HepG2 (cell line): ENCODE measurements around the gene ARL6. TPM values are rescaled to one million over a fixed set of nuclear protein-coding genes. Genes with fewer than 3 reads are reported as not detected.
A peak's percentile ranks its signal among the peaks of the same experiment; 100 is the strongest.

Experiments used
- ATAC-seq: fragments of 200-7000 bp; cut with Tn5 transposase; 3 replicates; pipeline ENCODE4 v1.9.1; 2020; ENCODE audit warnings: mild to moderate bottlenecking, moderate library complexity
- Bru-seq: library from RNA; stranded (reverse); fragments of 400-500 nt; gene quantifications from one replicate; lab custom pipeline; 2021; lab: Mats Ljungman, UMichigan
- BruChase-seq, 2 experiments: library from RNA; stranded (reverse); fragments of 400-500 nt; gene quantifications; one replicate each; lab custom pipeline; 2021; lab: Mats Ljungman, UMichigan
- BruUV-seq: library from RNA; stranded (reverse); fragments of 400-500 nt; replicated peaks from 2 replicates; lab custom pipeline; 2021; lab: Mats Ljungman, UMichigan
- CTCF ChIA-PET: fragments of 300-600 bp; formaldehyde crosslinking; extraction: SDS; loops from one replicate; lab custom pipeline; 2021; ENCODE audit warnings: low total read pairs, inconsistent platforms, low intra/inter-chr PET ratio; lab: Yijun Ruan, JAX
- POLR2A ChIA-PET: fragments of 350-600 bp; sonication (Branson Sonifier 250); formaldehyde crosslinking; loops from one replicate; lab custom pipeline; 2020; ENCODE audit warnings: antibody characterized with exemption, inconsistent platforms; lab: Yijun Ruan, JAX
- DNase-seq: peaks from one replicate; pipeline ENCODE4 v3.0.0-alpha.2; 2015; ENCODE audit warnings: low spot score
- FAIRE-seq: peaks from 3 replicates; lab custom pipeline; 2011; peaks lifted over from hg19 to GRCh38; lab: Jason Lieb, UNC
- H2AFZ ChIP-seq: one replicate; pipeline ENCODE4 v1.6.1; 2011; ENCODE audit warnings: low read length, inconsistent platforms
- H3K27ac ChIP-seq: fragments of 300-600 bp; 3 replicates; pipeline ENCODE4 v1.8.0; 2011; ENCODE audit warnings: mixed run types, mild to moderate bottlenecking, mixed read lengths, low read length, inconsistent platforms; ENCODE audit not compliant: insufficient read depth; ENCODE audit errors: extremely low read length
- H3K27me3 ChIP-seq, 2 experiments: fragments of 200-600 bp in 1 of 2; 2 replicates in 1 of 2; 3 replicates in 1 of 2; pipeline versions ENCODE4 v1.6.0 to v1.8.0; 2011; ENCODE audit warnings: low read length in 2 of 2, mild to moderate bottlenecking in 2 of 2, moderate library complexity in 2 of 2, inconsistent platforms in 1 of 2; ENCODE audit not compliant: insufficient read depth in 2 of 2, control insufficient read depth in 1 of 2
- H3K36me3 ChIP-seq, 2 experiments: fragments of 200-600 bp in 1 of 2; replicated peaks in 1 of 2; 2 replicates in 1 of 2; 3 replicates in 1 of 2; pipeline versions ENCODE4 v1.5.1 to v1.8.0; 2011; ENCODE audit warnings: low read length in 2 of 2, inconsistent platforms in 1 of 2; ENCODE audit not compliant: insufficient read depth in 2 of 2, control insufficient read depth in 1 of 2
- H3K4me1 ChIP-seq: 2 replicates; pipeline ENCODE4 v1.5.1; 2012; ENCODE audit warnings: low read length, inconsistent platforms; ENCODE audit not compliant: insufficient read depth
- H3K4me2 ChIP-seq: 2 replicates; pipeline ENCODE4 v1.6.0; 2011; ENCODE audit warnings: low read depth, low read length, inconsistent platforms
- H3K4me3 ChIP-seq, 3 experiments: fragments of 200-600 bp in 1 of 3; sonication (generic), shearing (Covaris generic) in 1 of 3; replicated peaks in 1 of 3; 2 replicates each; pipeline ENCODE4 v1.5.1; 2011 to 2016; ENCODE audit warnings: low read length in 3 of 3, inconsistent platforms in 2 of 3, low read depth in 2 of 3, mild to moderate bottlenecking in 2 of 3, control low read depth in 1 of 3, mixed read lengths in 1 of 3; ENCODE audit not compliant: insufficient read depth in 1 of 3
- H3K79me2 ChIP-seq: one replicate; pipeline ENCODE4 v1.6.1; 2011; ENCODE audit warnings: low read length, inconsistent platforms; ENCODE audit not compliant: insufficient read depth
- H3K9ac ChIP-seq: 2 replicates; pipeline ENCODE4 v1.6.0; 2011; ENCODE audit warnings: mild to moderate bottlenecking, low read depth, low read length, inconsistent platforms; ENCODE audit not compliant: insufficient read depth
- H3K9me3 ChIP-seq: 2 replicates; pipeline ENCODE4 v1.5.1; 2012; ENCODE audit warnings: mild to moderate bottlenecking, low read length
- H4K20me1 ChIP-seq: 2 replicates; pipeline ENCODE4 v1.6.0; 2011; ENCODE audit warnings: inconsistent platforms, mild to moderate bottlenecking, low read length, moderate library complexity; ENCODE audit not compliant: insufficient read depth
- ADNP ChIP-seq: sonication (generic); formaldehyde crosslinking; IDR thresholded peaks from 2 replicates; pipeline ENCODE4 v1.4.0; 2020; ENCODE audit warnings: missing genetic modification reagents
- HNRNPL ChIP-seq: fragments of 200-400 bp; formaldehyde crosslinking; IDR thresholded peaks from 2 replicates; pipeline ENCODE4 v1.6.1; 2017; ENCODE audit warnings: mild to moderate bottlenecking, low read depth, low read length
- NFRKB ChIP-seq: fragments of 450-650 bp; IDR thresholded peaks from 2 replicates; pipeline ENCODE4 v1.6.1; 2017
- RFX3 ChIP-seq: IDR thresholded peaks from 2 replicates; pipeline ENCODE4 v1.6.1; 2016; ENCODE audit warnings: missing biosample characterization, missing genetic modification reagents
- TARDBP ChIP-seq: sonication (generic); formaldehyde crosslinking; IDR thresholded peaks from 2 replicates; pipeline ENCODE4 v1.8.0; 2022; ENCODE audit warnings: mild to moderate bottlenecking, missing genetic modification reagents
- THAP11 ChIP-seq: IDR thresholded peaks from 2 replicates; pipeline ENCODE4 v1.6.1; 2016; ENCODE audit warnings: missing biosample characterization, missing genetic modification reagents
- ZBTB8A ChIP-seq: sonication (generic); formaldehyde crosslinking; IDR thresholded peaks from 2 replicates; pipeline ENCODE4 v1.4.0; 2020; ENCODE audit warnings: mild to moderate bottlenecking, low read depth, missing genetic modification reagents, borderline replicate concordance
- ZNF558 ChIP-seq: sonication (generic); formaldehyde crosslinking; IDR thresholded peaks from 2 replicates; pipeline ENCODE4 v1.9.0; 2022; ENCODE audit warnings: mild to moderate bottlenecking, missing genetic modification reagents, borderline replicate concordance
- ZNF574 ChIP-seq: sonication (generic); formaldehyde crosslinking; IDR thresholded peaks from 2 replicates; pipeline ENCODE4 v1.4.0; 2020; ENCODE audit warnings: missing genetic modification reagents
- ZNF788 ChIP-seq: sonication (generic); formaldehyde crosslinking; IDR thresholded peaks from 2 replicates; pipeline ENCODE4 v1.5.0; 2020; ENCODE audit warnings: mild to moderate bottlenecking, missing genetic modification reagents, borderline replicate concordance
- ZNF790 ChIP-seq: sonication (generic); formaldehyde crosslinking; IDR thresholded peaks from 2 replicates; pipeline ENCODE4 v1.8.0; 2022; ENCODE audit warnings: missing genetic modification reagents, mild to moderate bottlenecking, borderline replicate concordance
- ZNF883 ChIP-seq: sonication (generic); formaldehyde crosslinking; IDR thresholded peaks from 2 replicates; pipeline ENCODE4 v1.5.1; 2020; ENCODE audit warnings: mild to moderate bottlenecking, missing genetic modification reagents; ENCODE audit errors: not compliant biosample characterization
- WGBS: methylation state at CpG from one replicate; pipeline ENCODE4 v1.1.6; 2017; ENCODE audit warnings: low lambda C conversion rate; 5-methylcytosine and 5-hydroxymethylcytosine counted together
- in situ Hi-C: cut with HindIII; loops from 2 replicates; pipeline ENCODE4 v1.10.0; 2017; ENCODE audit warnings: low pct_unique_long_range_greater_than_20kb; ENCODE audit not compliant: extremely low pct_ligation_motif_present
- intact Hi-C: fragments of 100-400 bp; cut with micrococcal nuclease; formaldehyde crosslinking; loops from one replicate; pipeline ENCODE4 v1.10.0; 2022; ENCODE audit not compliant: unreplicated experiment
- long read RNA-seq, 2 experiments: library from RNA in 1 of 2; library from polyadenylated mRNA in 1 of 2; stranded (forward) in 1 of 2; unstranded in 1 of 2; transcript quantifications; one replicate each; pipeline ENCODE4 v2.0.0, GENCODE V29; 2019 to 2022
- polyA minus RNA-seq, 3 experiments: library from RNA; depleted of rRNA, polyadenylated mRNA; stranded (reverse); fragments of >200 nt; gene quantifications; 2 replicates each; pipeline ENCODE4 v1.2.3, GENCODE V29; 2011; ENCODE audit warnings: low replicate concordance in 1 of 3
- polyA plus RNA-seq, 8 experiments: library from polyadenylated mRNA; depleted of rRNA in 3 of 8; stranded (reverse) in 7 of 8; unstranded in 1 of 8; fragments of >200 nt; fragmentation: Illumina TruSeq in 4 of 8; extraction: Trizol in 4 of 8; gene quantifications; 2 replicates each; pipeline versions ENCODE4 v1.2.1 to v1.2.3, GENCODE V29; 2011 to 2016; ENCODE audit warnings: low read depth in 4 of 8, missing spikeins in 1 of 8, mixed read lengths in 1 of 8; ENCODE audit not compliant: insufficient read depth in 1 of 8
- total RNA-seq, 5 experiments: library from RNA; depleted of rRNA; stranded (reverse); fragments of >200 nt; fragmentation: Illumina TruSeq; extraction: Trizol; gene quantifications; 2 replicates each; pipeline ENCODE4 v1.2.3, GENCODE V29; 2016; ENCODE audit warnings: low read depth in 1 of 5
- TF ChIP-seq, protein P1 (sequence below): sonication (generic); formaldehyde crosslinking; IDR thresholded peaks from 2 replicates; pipeline ENCODE4 v1.5.1; 2020; ENCODE audit warnings: missing genetic modification reagents, mild to moderate bottlenecking, borderline replicate concordance

Gene ARL6
- total RNA-seq (2016; rRNA removed; fragmentation: Illumina TruSeq; extraction: Trizol) (3.7 and 6.2 TPM in 2 replicates), polyA plus RNA-seq (2011; rRNA removed) (0.98 and 1.3 TPM in 2 replicates), polyA minus RNA-seq (2011; rRNA and poly(A)+ RNA removed; ENCODE audit: low replicate concordance) (4.0 and 13.2 TPM in 2 replicates), Bru-seq, nascent RNA (percentile 40 among the genes with signal in this experiment), BruChase-seq, experiment 1, labeled RNA remaining after a 6-hour chase (percentile 40 among the genes with signal in this experiment), BruChase-seq, experiment 2, labeled RNA remaining after a 2-hour chase (percentile 39 among the genes with signal in this experiment)
- 1.7 and 2.3 TPM in 2 replicates for total RNA-seq (2016; cell fraction: cytosol; rRNA removed; fragmentation: Illumina TruSeq; extraction: Trizol; ENCODE audit: low read depth)
- total RNA-seq (2016; cell fraction: insoluble cytoplasmic fraction; rRNA removed; fragmentation: Illumina TruSeq; extraction: Trizol): 4.3 and 7.6 TPM in 2 replicates
- 2.4 and 3.1 TPM in 2 replicates for total RNA-seq (2016; cell fraction: membrane; rRNA removed; fragmentation: Illumina TruSeq; extraction: Trizol)
- total RNA-seq (2016; cell fraction: nucleus; rRNA removed; fragmentation: Illumina TruSeq; extraction: Trizol): 2.7 and 4.6 TPM in 2 replicates
- polyA plus RNA-seq (2011; cell fraction: cytosol; rRNA removed): 0.59 and 1.2 TPM in 2 replicates
- polyA plus RNA-seq (2011; cell fraction: nucleus; rRNA removed): 0.76 and 1.00 TPM in 2 replicates
- 1.4 and 1.6 TPM in 2 replicates for polyA plus RNA-seq (2012)
- 0.31 and 0.51 TPM in 2 replicates for polyA plus RNA-seq (2016; cell fraction: cytosol; fragmentation: Illumina TruSeq; extraction: Trizol; ENCODE audit: low read depth)
- 3.7 and 5.0 TPM in 2 replicates for polyA plus RNA-seq (2016; cell fraction: insoluble cytoplasmic fraction; fragmentation: Illumina TruSeq; extraction: Trizol; ENCODE audit: low read depth)
- polyA plus RNA-seq (2016; cell fraction: membrane; fragmentation: Illumina TruSeq; extraction: Trizol; ENCODE audit: low read depth): 0.91 and 1.0 TPM in 2 replicates
- polyA plus RNA-seq (2016; cell fraction: nucleus; fragmentation: Illumina TruSeq; extraction: Trizol; ENCODE audit: insufficient read depth, low read depth): 2.6 and 4.9 TPM in 2 replicates
- polyA minus RNA-seq (2011; cell fraction: cytosol; rRNA and poly(A)+ RNA removed): 1.1 and 1.8 TPM in 2 replicates
- polyA minus RNA-seq (2011; cell fraction: nucleus; rRNA and poly(A)+ RNA removed): 6.3 and 8.0 TPM in 2 replicates
- long read RNA-seq, experiment 1, full-length matches to known transcripts: 2 of 2 reads
- long read RNA-seq, experiment 1, partial matches to known transcripts: 0 of 2 reads
- long read RNA-seq, experiment 1, other reads (novel, unspliced or antisense): 0 of 2 reads
- long read RNA-seq, experiment 2, partial matches to known transcripts: 0 of 2 reads
- long read RNA-seq, experiment 2, other reads (novel, unspliced or antisense): 1 of 2 reads

DNA sequence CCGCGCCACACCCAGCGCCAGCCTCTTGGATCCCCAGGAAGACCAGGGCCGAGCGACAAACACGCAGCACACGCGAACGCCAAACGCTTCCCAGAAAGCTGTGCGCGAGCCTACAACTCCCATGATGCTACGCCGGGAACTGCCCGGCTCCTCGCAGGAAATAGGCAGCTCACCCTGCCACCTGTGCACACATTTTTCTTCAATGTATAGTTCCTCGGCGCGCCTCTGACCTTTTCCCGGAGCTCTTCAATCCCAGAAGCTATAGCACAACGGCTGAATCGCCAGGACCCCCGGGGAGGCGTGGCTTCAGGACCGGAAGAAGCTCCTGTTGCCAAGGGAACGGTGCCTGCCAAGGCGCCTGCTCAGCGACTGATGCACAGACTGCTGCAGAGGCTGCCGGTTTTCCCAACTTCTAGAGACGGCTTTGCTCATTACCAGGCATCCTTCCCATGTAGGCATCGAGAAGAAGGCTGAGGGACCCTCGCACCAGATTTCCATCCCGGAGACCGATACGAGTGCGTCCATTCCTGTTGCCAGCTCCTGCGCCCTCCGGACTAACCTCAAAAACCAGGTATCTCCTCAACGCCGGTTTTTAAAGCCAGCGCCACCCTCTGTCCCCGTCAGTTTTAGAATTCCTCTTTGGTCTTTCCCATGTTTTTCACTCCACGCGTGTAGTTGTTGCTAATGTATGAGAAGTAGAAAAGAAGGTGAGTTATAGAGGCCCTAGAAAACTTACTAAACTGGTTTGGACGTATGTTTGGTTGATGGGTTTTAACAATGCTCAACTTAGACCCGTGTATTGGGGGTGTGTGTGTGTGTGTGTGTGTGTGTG lies at the start of gene ARL6:
TSS of gene ARL6 (plus strand) at position 352 of the 832 bp plus-strand sequence. CDS start 3,350 bp downstream, outside the sequence.
- under 1% methylated on average over 26 of the region's 46 CpGs for WGBS
- TF ChIP-seq, protein P1, sequence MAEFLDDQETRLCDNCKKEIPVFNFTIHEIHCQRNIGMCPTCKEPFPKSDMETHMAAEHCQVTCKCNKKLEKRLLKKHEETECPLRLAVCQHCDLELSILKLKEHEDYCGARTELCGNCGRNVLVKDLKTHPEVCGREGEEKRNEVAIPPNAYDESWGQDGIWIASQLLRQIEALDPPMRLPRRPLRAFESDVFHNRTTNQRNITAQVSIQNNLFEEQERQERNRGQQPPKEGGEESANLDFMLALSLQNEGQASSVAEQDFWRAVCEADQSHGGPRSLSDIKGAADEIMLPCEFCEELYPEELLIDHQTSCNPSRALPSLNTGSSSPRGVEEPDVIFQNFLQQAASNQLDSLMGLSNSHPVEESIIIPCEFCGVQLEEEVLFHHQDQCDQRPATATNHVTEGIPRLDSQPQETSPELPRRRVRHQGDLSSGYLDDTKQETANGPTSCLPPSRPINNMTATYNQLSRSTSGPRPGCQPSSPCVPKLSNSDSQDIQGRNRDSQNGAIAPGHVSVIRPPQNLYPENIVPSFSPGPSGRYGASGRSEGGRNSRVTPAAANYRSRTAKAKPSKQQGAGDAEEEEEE (CRISPR knock-in tag): no peak
- TF ChIP-seq NFRKB: no peak
- TF ChIP-seq ZNF790: no peak
- TF ChIP-seq ZNF558 (CRISPR knock-in tag): no peak
- peak; percentile 99 for TF ChIP-seq THAP11
- no peak for TF ChIP-seq ADNP (CRISPR knock-in tag)
- TF ChIP-seq RFX3 (CRISPR knock-in tag): peak; percentile 97
- peak; percentile 55 for TF ChIP-seq ZNF883 (CRISPR knock-in tag)
- no peak for TF ChIP-seq HNRNPL
- peak; percentile 13; the same call in 1 of the 2 replicates for TF ChIP-seq ZNF788 (CRISPR knock-in tag)
- TF ChIP-seq ZBTB8A (CRISPR knock-in tag): no peak
- TF ChIP-seq ZNF574 (CRISPR knock-in tag): peak; percentile 87
- TF ChIP-seq TARDBP (CRISPR knock-in tag): peak; percentile 31; the same call in 1 of the 2 replicates

More for the DNA sequence above, at the start of gene ARL6:
- peaks cover 2% of the 10 kb centered on the region for H3K79me2 ChIP-seq
- H3K36me3 ChIP-seq: no peaks in the 10 kb centered on the region
- peak within 1 kb of the TSS; percentile 40 for H3K27ac ChIP-seq
- H3K4me2 ChIP-seq: peak within 1 kb of the TSS; percentile 74
- BruUV-seq: no TSS peak
- H3K27me3 ChIP-seq: no peaks in the 10 kb centered on the region; a peak in 3 of 5 replicates
- peak within 1 kb of the TSS; percentile 72 for H3K9ac ChIP-seq
- POLR2A ChIA-PET: interaction anchor here (1.1 to 1.2 kb wide), 2 partner anchors 57 to 1137 kb away, joined by 3 to 4 read pairs; partner anchors contain the start of genes CRYBG3 and DCBLD2
- H4K20me1 ChIP-seq: no peaks in the 10 kb centered on the region
- CTCF ChIA-PET: no interaction called here
- FAIRE-seq (peak; percentile 49), DNase-seq (peak; percentile 71), ATAC-seq (peak; percentile 98)
- intact Hi-C loops (loop anchor here (10.0 kb wide), 1 partner anchor 760 kb away; the partner anchor contains the start of gene CLDND1), in situ Hi-C loops (no loop called here)
- H3K4me1 ChIP-seq: peaks cover 27% of the 10 kb centered on the region
- peak within 1 kb of the TSS; percentile 97 for H2AFZ ChIP-seq
- no peaks in the 10 kb centered on the region for H3K9me3 ChIP-seq
- H3K4me3 ChIP-seq: peak within 1 kb of the TSS; percentile 70 to 87 (median 78)
